Hepatocyte (in vitro differentiated cells): Measurements from ENCODE around the gene FKBP11. TPM values are rescaled to one million over a fixed set of nuclear protein-coding genes. Genes with fewer than 3 reads are reported as not detected.

ENCODE experiments used
- DNase-seq: peaks from one replicate; pipeline ENCODE4 v3.0.0-alpha.2; 2016; ENCODE audit warnings: low spot score
- H2AFZ ChIP-seq: fragments of 200-600 bp; sonication (generic); 2 replicates; pipeline ENCODE4 v1.6.0; 2016; ENCODE audit warnings: antibody characterized with exemption, mild to moderate bottlenecking
- H3K27ac ChIP-seq: fragments of 200-600 bp; sonication (generic); 2 replicates; pipeline ENCODE4 v1.5.1; 2016; ENCODE audit warnings: mild to moderate bottlenecking
- H3K27me3 ChIP-seq: fragments of 200-600 bp; sonication (generic); 2 replicates; pipeline ENCODE4 v1.6.1; 2016
- H3K36me3 ChIP-seq: fragments of 200-600 bp; sonication (generic); replicated peaks from 2 replicates; pipeline ENCODE4 v1.5.1; 2016; ENCODE audit warnings: low read depth; ENCODE audit not compliant: insufficient read depth
- H3K4me1 ChIP-seq: fragments of 200-600 bp; sonication (generic); 2 replicates; pipeline ENCODE4 v1.5.1; 2016; ENCODE audit warnings: mild to moderate bottlenecking, moderate library complexity; ENCODE audit not compliant: insufficient read depth
- H3K4me2 ChIP-seq: fragments of 200-600 bp; sonication (generic); 2 replicates; pipeline ENCODE4 v1.6.0; 2016
- H3K4me3 ChIP-seq: fragments of 200-600 bp; sonication (generic); 2 replicates; pipeline ENCODE4 v1.5.1; 2016; ENCODE audit warnings: mild to moderate bottlenecking
- H3K79me2 ChIP-seq: fragments of 200-600 bp; sonication (generic); 2 replicates; pipeline ENCODE4 v1.6.0; 2017; ENCODE audit warnings: mild to moderate bottlenecking
- H3K9me2 ChIP-seq: fragments of 200-600 bp; sonication (generic); replicated peaks from 2 replicates; pipeline ENCODE4 v1.6.0; 2017; ENCODE audit warnings: mild to moderate bottlenecking; ENCODE audit not compliant: insufficient read depth
- H3K9me3 ChIP-seq: fragments of 200-600 bp; sonication (generic); 2 replicates; pipeline ENCODE4 v1.5.1; 2016; ENCODE audit warnings: low read depth, mild to moderate bottlenecking
- H4K20me1 ChIP-seq: fragments of 200-600 bp; sonication (generic); 2 replicates; pipeline ENCODE4 v1.6.0; 2016; ENCODE audit warnings: mild to moderate bottlenecking; ENCODE audit not compliant: insufficient read depth, poor library complexity, severe bottlenecking
- CTCF ChIP-seq: fragments of 200-600 bp; sonication (generic); IDR thresholded peaks from 2 replicates; pipeline ENCODE4 v1.5.1; 2016; ENCODE audit warnings: antibody characterized with exemption, mild to moderate bottlenecking; ENCODE audit not compliant: poor library complexity
- EZH2 ChIP-seq: fragments of 200-600 bp; sonication (generic); IDR thresholded peaks from 2 replicates; pipeline ENCODE4 v1.6.1; 2016; ENCODE audit warnings: antibody characterized with exemption, mild to moderate bottlenecking, borderline replicate concordance
- EZH2phosphoT487 ChIP-seq: fragments of 200-600 bp; sonication (generic); IDR thresholded peaks from one replicate; pipeline ENCODE4 v1.6.1; 2018; ENCODE audit warnings: antibody characterized with exemption, mild to moderate bottlenecking, low read depth, moderate library complexity; ENCODE audit not compliant: unreplicated experiment, severe bottlenecking
- WGBS: methylation state at CpG from one replicate; pipeline ENCODE4 v1.1.6; 2016; ENCODE audit warnings: low lambda C conversion rate; ENCODE audit errors: missing lambda C conversion rate; 5-methylcytosine and 5-hydroxymethylcytosine counted together
- polyA plus RNA-seq: library from polyadenylated mRNA; unstranded; fragments of >200 nt; fragmentation: Nextera tagmentation; extraction: Ambion mirVana; gene quantifications from 2 replicates; pipeline ENCODE4 v1.2.1, GENCODE V29; 2016
- total RNA-seq: library from RNA; depleted of rRNA; stranded (reverse); fragments of >200 nt; gene quantifications from 2 replicates; pipeline ENCODE4 v1.2.3, GENCODE V29; 2014

The FKBP11 gene
- total and polyA plus RNA-seq, 2 experiments from 2014 or later = 30.4 to 201 TPM

GRCh38 chr12:48957141-48958048 is 32.1 kb upstream of the FKBP11 start, which contains the start of gene ARF3:
TSS of gene ARF3 (minus strand) at chr12:48957487. CDS start at chr12:48941095, 16,392 bp downstream.
- no peaks in the 10 kb centered on the region for H3K9me3 ChIP-seq
- DNase-seq = peak; percentile 98
- H3K4me1 ChIP-seq = peaks cover 16% of the 10 kb centered on the region
- H3K4me2 ChIP-seq = peak within 1 kb of the TSS; percentile 78
- peaks cover 38% of the 10 kb centered on the region for H3K79me2 ChIP-seq
- H2AFZ ChIP-seq = peak within 1 kb of the TSS; percentile 98
- whole genome bisulfite sequencing = under 1% methylated on average over 39 of the region's 58 CpGs
- TF ChIP-seq EZH2phosphoT487 (no peak), CTCF (no peak), EZH2 (no peak)
- peaks cover 23% of the 10 kb centered on the region for H4K20me1 ChIP-seq
- no peaks in the 10 kb centered on the region for H3K9me2 ChIP-seq
- H3K4me3 ChIP-seq = peak within 1 kb of the TSS; percentile 95
- peak within 1 kb of the TSS; percentile 93 for H3K27ac ChIP-seq
- H3K36me3 ChIP-seq = no peaks in the 10 kb centered on the region
- no peaks in the 10 kb centered on the region for H3K27me3 ChIP-seq

- TF ChIP-seq CTCF = peak; percentile 17
- no peak for TF ChIP-seq EZH2
- Histone ChIP-seq H2AFZ (peak overlapping the region; percentile 66), H3K4me1 (peaks cover 16% of the 10 kb centered on the region), H3K79me2 (peaks cover 47% of the 10 kb centered on the region), H3K4me3 (peak overlapping the region; percentile 95), H3K36me3 (no peaks in the 10 kb centered on the region), H3K9me2 (no peaks in the 10 kb centered on the region), H3K27ac (peak overlapping the region; percentile 93), H3K27me3 (no peaks in the 10 kb centered on the region), H3K9me3 (no peaks in the 10 kb centered on the region), H3K4me2 (peak overlapping the region; percentile 78), H4K20me1 (peaks cover 32% of the 10 kb centered on the region)
- peak; percentile 95 for DNase-seq
- WGBS = under 1% methylated on average over 24 of the region's 29 CpGs
Observed at GRCh38 chr12:48956279-48957140, 31.2 kb upstream of the FKBP11 start.

- peaks cover 16% of the 10 kb centered on the region for H3K4me1 ChIP-seq
- WGBS = 95% methylated on average over 3 of the region's 3 CpGs
- H3K79me2 ChIP-seq = peaks cover 62% of the 10 kb centered on the region
- no peaks in the 10 kb centered on the region for H3K9me2 ChIP-seq
- H3K36me3 ChIP-seq = no peaks in the 10 kb centered on the region
- no peaks in the 10 kb centered on the region for H3K9me3 ChIP-seq
- H3K27ac ChIP-seq = no peak overlapping the region
- TF ChIP-seq CTCF (no peak), EZH2phosphoT487 (no peak), EZH2 (no peak)
- H3K4me2 ChIP-seq = peak overlapping the region; percentile 78
- H3K4me3 ChIP-seq = no peak overlapping the region
- H3K27me3 ChIP-seq = no peaks in the 10 kb centered on the region
- peaks cover 46% of the 10 kb centered on the region for H4K20me1 ChIP-seq
- no peak for DNase-seq
- H2AFZ ChIP-seq = no peak overlapping the region
Observed at GRCh38 chr12:48954841-48955501, 29.7 kb upstream of the FKBP11 start.
